Esophagus squamous epithelium (tissue), 5 donors: ENCODE measurements around the gene COX6A1. TPM values are rescaled to one million over a fixed set of nuclear protein-coding genes. Genes with fewer than 3 reads are reported as not detected.

Experiments
- DNase-seq: peaks from one replicate; lab custom pipeline; 2025; lab: John Stamatoyannopoulos, UW
- H3K27ac ChIP-seq, 4 donors: fragments of 200-600 bp; sonication (generic); one replicate each; pipeline ENCODE4 v1.5.1; 2016 to 2019; ENCODE audit warnings: mild to moderate bottlenecking in 1 of 4
- H3K27me3 ChIP-seq, 4 donors: fragments of 200-600 bp; sonication (generic); 1 replicate in 3 of 4; 2 replicates in 1 of 4; pipeline versions ENCODE4 v1.5.1 to v1.6.0; 2017 to 2021; ENCODE audit warnings: antibody characterized with exemption in 1 of 4
- H3K36me3 ChIP-seq, 3 donors: fragments of 200-600 bp; sonication (generic); one replicate each; pipeline ENCODE4 v1.5.1; 2016 to 2019
- H3K4me1 ChIP-seq, 3 donors: fragments of 200-600 bp; sonication (generic); one replicate each; pipeline ENCODE4 v1.5.1; 2017 to 2019
- H3K4me3 ChIP-seq, 4 donors: fragments of 200-600 bp; sonication (generic); 1 replicate in 3 of 4; 2 replicates in 1 of 4; pipeline ENCODE4 v1.5.1; 2016 to 2019; ENCODE audit warnings: mild to moderate bottlenecking in 2 of 4, moderate library complexity in 1 of 4
- H3K9me3 ChIP-seq, 3 donors: fragments of 200-600 bp; sonication (generic); one replicate each; pipeline ENCODE4 v1.5.1; 2016 to 2019
- CTCF ChIP-seq, 6 experiments: fragments of 450-650 bp in 4 of 6; fragments of 200-600 bp in 2 of 6; sonication (generic) in 2 of 6; IDR thresholded peaks; one replicate each; pipeline ENCODE4 v1.5.1; 2016 to 2019; ENCODE audit warnings: antibody characterized with exemption in 6 of 6, mild to moderate bottlenecking in 4 of 6, moderate library complexity in 4 of 6
- POLR2A ChIP-seq, 4 donors: fragments of 450-650 bp; IDR thresholded peaks; one replicate each; pipeline ENCODE4 v1.6.1; 2017; ENCODE audit warnings: antibody characterized with exemption in 4 of 4, mild to moderate bottlenecking in 4 of 4, moderate library complexity in 3 of 4
- WGBS, 2 donors: methylation state at CpG; one replicate each; pipeline ENCODE4 v1.1.5; 2018; 5-methylcytosine and 5-hydroxymethylcytosine counted together
- intact Hi-C: fragments of 100-400 bp; cut with DNase I; formaldehyde crosslinking; loops from one replicate; pipeline ENCODE4 v1.15.0; 2022
- total RNA-seq, 4 donors: library from RNA; depleted of rRNA; stranded (reverse); fragments of >200 nt; gene quantifications; one replicate each; pipeline ENCODE4 v1.1.0, GENCODE V29; 2016
- donor health status: DM: yes; HTN: yes; CAD: no.

Gene COX6A1
- total RNA-seq, 4 donors from 2014 or later, result 515 to 809 (median 685) TPM

- intact Hi-C loops, result no loop called here
- H3K4me3 ChIP-seq, result no peak overlapping the region
- H3K27me3 ChIP-seq, result no peaks in the 10 kb centered on the region
- peaks cover 0 to 15% (median 0%) of the 10 kb centered on the region in 3 donors for H3K36me3 ChIP-seq
- H3K27ac ChIP-seq, result peak overlapping the region in 3 of 4 donors; percentile 18 to 53 (median 33)
- DNase-seq, result no peak
- no peak for TF ChIP-seq POLR2A (IDR thresholded peaks at IDR 0.05)
- no peak for TF ChIP-seq CTCF (IDR thresholded peaks at IDR 0.05)
- 78% methylated on average over 1 of the region's 1 CpG for WGBS, 2 donors
- H3K4me1 ChIP-seq, result peaks cover 2 to 35% (median 5%) of the 10 kb centered on the region in 3 donors
- no peaks in the 10 kb centered on the region for H3K9me3 ChIP-seq
These were observed 41.5 kb downstream of the COX6A1 start for GRCh38 chr12:120479458-120479857.

DNA sequence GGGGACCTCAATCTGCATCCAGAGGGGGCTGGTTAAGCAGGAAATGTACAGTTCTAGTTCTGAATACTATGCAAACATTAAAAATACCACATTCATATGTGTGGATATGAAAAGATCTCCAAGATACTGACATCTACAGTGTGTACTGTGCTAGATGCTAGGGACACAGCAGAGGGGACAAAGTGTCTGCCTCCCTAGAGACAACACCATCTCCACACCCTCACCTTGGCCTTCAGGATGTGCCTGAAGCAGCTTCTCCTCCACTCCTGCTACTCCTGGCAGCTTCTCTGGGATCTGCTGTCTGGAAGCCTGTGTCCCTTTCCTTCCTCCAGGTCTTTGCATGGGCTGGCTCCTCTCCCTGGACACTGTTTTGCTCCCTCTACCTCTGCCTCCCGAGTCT lies 42.3 kb downstream of the COX6A1 start:
- TF ChIP-seq POLR2A (IDR thresholded peaks at IDR 0.05) (no peak), CTCF (IDR thresholded peaks at IDR 0.05) (no peak)
- Histone ChIP-seq H3K4me3 (no peak overlapping the region), H3K36me3 (peaks cover 0 to 15% (median 0%) of the 10 kb centered on the region in 3 donors), H3K27ac (peak overlapping the region in 3 of 4 donors; percentile 18 to 53 (median 33)), H3K9me3 (no peaks in the 10 kb centered on the region), H3K4me1 (peaks cover under 1 to 29% (median 2%) of the 10 kb centered on the region in 3 donors), H3K27me3 (no peaks in the 10 kb centered on the region)
- 44 to 50% methylated on average over 1 of the region's 1 CpG for WGBS, 2 donors
- intact Hi-C loops, result no loop called here
- DNase-seq, result no peak

DNA sequence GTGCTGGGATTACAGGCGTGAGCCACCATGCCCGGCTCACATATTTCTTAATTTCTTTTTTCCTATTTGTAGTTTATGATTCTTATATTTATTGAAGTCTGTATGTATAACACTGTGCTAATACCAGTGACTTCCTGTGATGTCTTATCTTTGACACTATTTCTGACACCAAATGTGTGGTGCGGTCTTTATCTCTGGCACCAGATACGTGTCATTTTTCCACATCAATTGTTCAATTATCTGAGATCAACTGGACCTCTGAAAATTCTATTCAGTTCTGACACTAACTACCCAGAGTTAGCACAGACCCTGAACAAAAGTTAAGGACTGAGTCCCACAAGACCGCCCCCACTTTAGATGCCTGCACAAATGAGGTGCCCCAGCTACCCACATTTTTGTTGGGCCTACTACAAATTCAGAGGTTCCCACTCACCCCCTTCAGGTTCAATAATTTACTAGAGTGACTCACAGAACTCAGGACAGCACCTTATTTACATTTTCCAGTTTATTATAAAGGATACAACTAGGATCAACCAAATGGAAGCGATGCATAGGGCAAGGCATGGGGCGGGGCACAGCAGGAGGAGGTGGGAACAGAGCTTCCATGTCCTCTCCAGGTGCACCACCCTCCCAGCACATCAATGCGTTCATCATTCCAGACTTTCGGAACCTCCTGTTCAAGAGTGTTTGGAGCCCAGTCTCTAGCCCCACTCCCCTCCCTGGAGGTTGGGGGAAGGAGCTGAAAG lies 43.3 kb downstream of the COX6A1 start:
- TF ChIP-seq CTCF (IDR thresholded peaks at IDR 0.05) (no peak), POLR2A (IDR thresholded peaks at IDR 0.05) (no peak)
- H3K4me3 ChIP-seq, result no peak overlapping the region
- H3K27ac ChIP-seq, result no peak overlapping the region
- no peak for DNase-seq
- H3K27me3 ChIP-seq, result no peaks in the 10 kb centered on the region
- peaks cover 0 to 25% (median 2%) of the 10 kb centered on the region in 3 donors for H3K4me1 ChIP-seq
- intact Hi-C loops, result no loop called here
- H3K9me3 ChIP-seq, result no peaks in the 10 kb centered on the region
- 89 to 94% methylated on average over 8 to 9 of the region's 9 CpGs for WGBS, 2 donors
- H3K36me3 ChIP-seq, result peaks cover 0 to 15% (median 0%) of the 10 kb centered on the region in 3 donors

DNA sequence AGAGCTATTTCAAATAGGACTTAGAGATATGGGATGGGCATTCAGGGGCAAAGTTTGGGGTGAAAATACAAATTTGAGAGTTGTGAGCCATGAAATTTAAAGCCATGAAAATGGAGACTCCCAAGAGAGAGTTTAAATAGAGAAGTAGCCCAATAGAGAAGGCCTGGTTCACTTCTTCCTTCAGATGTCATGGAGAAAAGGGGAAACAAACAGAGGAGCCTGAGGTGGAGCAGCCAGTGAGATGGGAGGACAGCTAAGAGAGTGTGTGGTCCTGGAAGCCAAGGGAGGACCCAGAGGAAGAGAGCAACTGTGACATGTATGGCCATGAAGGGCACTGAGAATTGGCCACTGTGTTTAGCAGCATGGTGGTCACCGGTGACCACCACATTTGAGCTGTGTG lies 45.7 kb downstream of the COX6A1 start:
- DNase-seq, result no peak
- WGBS, 2 donors, result 85 to 86% methylated on average over 1 of the region's 1 CpG
- H3K27me3 ChIP-seq, result no peaks in the 10 kb centered on the region
- H3K9me3 ChIP-seq, result no peaks in the 10 kb centered on the region
- H3K4me1 ChIP-seq, result peaks cover 0 to 19% (median 2%) of the 10 kb centered on the region in 3 donors
- no peak for TF ChIP-seq POLR2A (IDR thresholded peaks at IDR 0.05)
- TF ChIP-seq CTCF (IDR thresholded peaks at IDR 0.05), result no peak
- H3K27ac ChIP-seq, result no peak overlapping the region
- H3K4me3 ChIP-seq, result no peak overlapping the region
- intact Hi-C loops, result no loop called here
- peaks cover 0 to 15% (median 0%) of the 10 kb centered on the region in 3 donors for H3K36me3 ChIP-seq
